ENCODE measurements around the gene SEZ6L2.

Gene SEZ6L2

DNA sequence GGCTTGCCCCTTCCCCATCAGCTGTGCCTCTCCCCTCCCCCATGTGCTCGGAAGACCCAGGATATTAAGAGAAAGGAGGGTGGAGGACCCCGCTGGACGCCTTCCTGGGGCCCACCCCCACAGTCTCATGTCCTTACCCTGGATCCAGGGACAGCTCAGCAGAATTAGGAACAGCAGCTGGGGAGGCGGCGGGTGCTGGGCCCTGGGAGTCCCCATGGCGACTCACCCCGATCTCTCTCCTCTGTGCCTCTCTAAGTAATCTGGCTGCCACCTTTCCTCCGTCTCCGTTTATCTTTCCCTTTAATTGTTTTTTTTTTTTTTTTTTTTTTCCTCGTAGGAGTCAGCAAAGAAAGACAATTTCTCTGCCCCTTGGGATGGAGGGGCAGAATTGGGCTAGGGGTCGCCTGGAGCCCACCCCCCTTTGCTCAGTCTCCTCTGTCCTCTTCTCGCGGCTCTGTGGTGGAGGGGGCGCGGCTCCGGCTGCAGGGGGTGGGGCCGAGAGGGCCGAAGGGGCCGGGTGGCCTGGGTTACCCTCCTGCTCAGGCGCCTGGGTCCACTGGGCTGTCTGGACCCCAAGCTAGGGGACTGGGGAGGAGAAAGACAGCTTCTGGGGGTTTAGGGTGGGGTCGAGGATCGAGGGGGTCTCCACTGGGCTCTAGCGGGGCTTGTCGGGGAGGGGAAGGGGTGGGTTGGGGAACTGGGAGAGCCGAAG is 390 bp downstream of the SEZ6L2 start:
- Histone ChIP-seq H2AFZ (ENCODE audit: low read length) (no peak overlapping the region), H3K9ac (ENCODE audit: low read length) (no peak overlapping the region), H3K4me1 (ENCODE audit: low read length) (0 out of 2 replicates have a peak, but pooled peaks cover 4% of the 10 kb centered on the region), H3K27me3 (replicated peaks; ENCODE audit: insufficient read depth, low read length) (peaks cover 64% of the 10 kb centered on the region), H3K4me3 (ENCODE audit: low read length) (no peak overlapping the region), H3K36me3 (replicated peaks; ENCODE audit: insufficient read depth, low read length) (no peaks in the 10 kb centered on the region), H3K27ac (ENCODE audit: low read length) (no peak overlapping the region), H3K9me3 (replicated peaks; ENCODE audit: insufficient read depth, low read length) (no peaks in the 10 kb centered on the region), H4K20me1 (ENCODE audit: insufficient read depth, low read length) (no peaks in the 10 kb centered on the region), H3F3A (ENCODE audit: insufficient read depth, low read length) (no peaks in the 10 kb centered on the region), H3K79me2 (ENCODE audit: low read length) (no peaks in the 10 kb centered on the region), H3K9me2 (replicated peaks; ENCODE audit: insufficient read depth, low read length) (no peaks in the 10 kb centered on the region), H3K4me2 (ENCODE audit: low read depth, low read length) (no peak overlapping the region)
- TF ChIP-seq EZH2phosphoT487 (IDR thresholded peaks at IDR 0.05; ENCODE audit: low read length): no peak
- TF ChIP-seq, protein P1, sequence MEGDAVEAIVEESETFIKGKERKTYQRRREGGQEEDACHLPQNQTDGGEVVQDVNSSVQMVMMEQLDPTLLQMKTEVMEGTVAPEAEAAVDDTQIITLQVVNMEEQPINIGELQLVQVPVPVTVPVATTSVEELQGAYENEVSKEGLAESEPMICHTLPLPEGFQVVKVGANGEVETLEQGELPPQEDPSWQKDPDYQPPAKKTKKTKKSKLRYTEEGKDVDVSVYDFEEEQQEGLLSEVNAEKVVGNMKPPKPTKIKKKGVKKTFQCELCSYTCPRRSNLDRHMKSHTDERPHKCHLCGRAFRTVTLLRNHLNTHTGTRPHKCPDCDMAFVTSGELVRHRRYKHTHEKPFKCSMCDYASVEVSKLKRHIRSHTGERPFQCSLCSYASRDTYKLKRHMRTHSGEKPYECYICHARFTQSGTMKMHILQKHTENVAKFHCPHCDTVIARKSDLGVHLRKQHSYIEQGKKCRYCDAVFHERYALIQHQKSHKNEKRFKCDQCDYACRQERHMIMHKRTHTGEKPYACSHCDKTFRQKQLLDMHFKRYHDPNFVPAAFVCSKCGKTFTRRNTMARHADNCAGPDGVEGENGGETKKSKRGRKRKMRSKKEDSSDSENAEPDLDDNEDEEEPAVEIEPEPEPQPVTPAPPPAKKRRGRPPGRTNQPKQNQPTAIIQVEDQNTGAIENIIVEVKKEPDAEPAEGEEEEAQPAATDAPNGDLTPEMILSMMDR (IDR thresholded peaks at IDR 0.05; ENCODE audit: low read length): no peak
- no peak for TF ChIP-seq EZH2 (optimal IDR thresholded peaks at IDR 0.05; ENCODE audit: low read depth, low read length)
- no peak for DNase-seq

GRCh38 chr16:29898135-29898803 is 1.1 kb downstream of the SEZ6L2 start:
- H3K9ac ChIP-seq (ENCODE audit: low read length): no peak overlapping the region

DNA sequence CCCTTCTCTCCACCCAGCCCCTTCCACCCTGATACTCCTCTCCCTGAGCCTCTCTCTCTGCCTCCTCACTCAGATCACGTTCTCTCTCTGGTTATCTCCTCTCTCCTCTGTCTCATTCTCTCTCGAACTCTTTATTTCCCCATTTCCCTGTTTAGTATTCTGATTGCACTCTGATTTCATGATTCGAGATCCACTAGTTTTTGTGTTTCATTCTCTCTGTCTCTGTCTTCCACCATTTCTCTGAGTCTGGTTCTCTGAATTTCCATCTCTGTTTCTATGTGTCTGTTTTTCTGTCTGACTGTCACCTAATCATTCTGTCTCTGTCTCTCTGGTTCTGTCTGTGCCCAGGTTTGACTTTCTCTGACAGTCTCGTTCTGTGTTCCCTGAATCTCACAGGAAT is 2.0 kb downstream of the SEZ6L2 start:
- H3K9me2 ChIP-seq (replicated peaks; ENCODE audit: insufficient read depth, low read length): no peaks in the 10 kb centered on the region
- H3K4me2 ChIP-seq (ENCODE audit: low read depth, low read length): no peak overlapping the region
- TF ChIP-seq EZH2phosphoT487 (IDR thresholded peaks at IDR 0.05; ENCODE audit: low read length) (no peak), EZH2 (optimal IDR thresholded peaks at IDR 0.05; ENCODE audit: low read depth, low read length) (no peak)
- TF ChIP-seq, protein P1 (IDR thresholded peaks at IDR 0.05; ENCODE audit: low read length): no peak
- no peaks in the 10 kb centered on the region for H3F3A ChIP-seq (ENCODE audit: insufficient read depth, low read length)
- 0 out of 2 replicates have a peak, but pooled peaks cover 4% of the 10 kb centered on the region for H3K4me1 ChIP-seq (ENCODE audit: low read length)
- no peaks in the 10 kb centered on the region for H3K36me3 ChIP-seq (replicated peaks; ENCODE audit: insufficient read depth, low read length)
- H3K9me3 ChIP-seq (replicated peaks; ENCODE audit: insufficient read depth, low read length): no peaks in the 10 kb centered on the region
- H3K79me2 ChIP-seq (ENCODE audit: low read length): no peaks in the 10 kb centered on the region
- H2AFZ ChIP-seq (ENCODE audit: low read length): no peak overlapping the region
- H3K27me3 ChIP-seq (replicated peaks; ENCODE audit: insufficient read depth, low read length): peaks cover 57% of the 10 kb centered on the region
- no peak overlapping the region for H3K4me3 ChIP-seq (ENCODE audit: low read length)
- H3K9ac ChIP-seq (ENCODE audit: low read length): no peak overlapping the region
- no peaks in the 10 kb centered on the region for H4K20me1 ChIP-seq (ENCODE audit: insufficient read depth, low read length)
- no peak overlapping the region for H3K27ac ChIP-seq (ENCODE audit: low read length)
- no peak for DNase-seq

More at GRCh38 chr16:29898135-29898803, 1.1 kb downstream of the SEZ6L2 start:
- Histone ChIP-seq H2AFZ (ENCODE audit: low read length) (no peak overlapping the region), H4K20me1 (ENCODE audit: insufficient read depth, low read length) (no peaks in the 10 kb centered on the region), H3F3A (ENCODE audit: insufficient read depth, low read length) (no peaks in the 10 kb centered on the region), H3K9me3 (replicated peaks; ENCODE audit: insufficient read depth, low read length) (no peaks in the 10 kb centered on the region), H3K27me3 (replicated peaks; ENCODE audit: insufficient read depth, low read length) (peaks cover 58% of the 10 kb centered on the region), H3K27ac (ENCODE audit: low read length) (no peak overlapping the region), H3K4me2 (ENCODE audit: low read depth, low read length) (no peak overlapping the region), H3K79me2 (ENCODE audit: low read length) (no peaks in the 10 kb centered on the region), H3K36me3 (replicated peaks; ENCODE audit: insufficient read depth, low read length) (no peaks in the 10 kb centered on the region), H3K4me3 (ENCODE audit: low read length) (no peak overlapping the region), H3K9me2 (replicated peaks; ENCODE audit: insufficient read depth, low read length) (no peaks in the 10 kb centered on the region), H3K4me1 (ENCODE audit: low read length) (0 out of 2 replicates have a peak, but pooled peaks cover 4% of the 10 kb centered on the region)
- DNase-seq: no peak
- no peak for TF ChIP-seq EZH2 (optimal IDR thresholded peaks at IDR 0.05; ENCODE audit: low read depth, low read length)
- no peak for TF ChIP-seq EZH2phosphoT487 (IDR thresholded peaks at IDR 0.05; ENCODE audit: low read length)
- TF ChIP-seq, protein P1 (IDR thresholded peaks at IDR 0.05; ENCODE audit: low read length): no peak
